ENCODE measurements around the gene JAK3.

Gene JAK3

DNA sequence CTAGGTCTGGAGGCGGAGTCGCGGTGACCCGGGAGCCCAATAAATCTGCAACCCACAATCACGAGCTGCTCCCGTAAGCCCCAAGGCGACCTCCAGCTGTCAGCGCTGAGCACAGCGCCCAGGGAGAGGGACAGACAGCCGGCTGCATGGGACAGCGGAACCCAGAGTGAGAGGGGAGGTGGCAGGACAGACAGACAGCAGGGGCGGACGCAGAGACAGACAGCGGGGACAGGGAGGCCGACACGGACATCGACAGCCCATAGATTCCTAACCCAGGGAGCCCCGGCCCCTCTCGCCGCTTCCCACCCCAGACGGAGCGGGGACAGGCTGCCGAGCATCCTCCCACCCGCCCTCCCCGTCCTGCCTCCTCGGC lies 24.1 kb upstream of the JAK3 start, which contains the start of gene SLC5A5:
TSS of gene SLC5A5 (plus strand) at position 68 of the 373 bp plus-strand sequence. CDS start 375 bp downstream, outside the sequence.
- TF ChIP-seq FOXP2 (optimal IDR thresholded peaks at IDR 0.05; ENCODE audit: borderline replicate concordance, extremely low read depth, extremely low read length, insufficient read depth) (no peak), TAF1 (IDR thresholded peaks at IDR 0.05; ENCODE audit: borderline replicate concordance, insufficient read depth, low read length) (no peak), POLR2AphosphoS5 (IDR thresholded peaks at IDR 0.05; ENCODE audit: low read depth, low read length) (no peak), SIN3A (IDR thresholded peaks at IDR 0.05; ENCODE audit: borderline replicate concordance, insufficient read depth, low read length) (no peak)
- TF ChIP-seq, protein P1, sequence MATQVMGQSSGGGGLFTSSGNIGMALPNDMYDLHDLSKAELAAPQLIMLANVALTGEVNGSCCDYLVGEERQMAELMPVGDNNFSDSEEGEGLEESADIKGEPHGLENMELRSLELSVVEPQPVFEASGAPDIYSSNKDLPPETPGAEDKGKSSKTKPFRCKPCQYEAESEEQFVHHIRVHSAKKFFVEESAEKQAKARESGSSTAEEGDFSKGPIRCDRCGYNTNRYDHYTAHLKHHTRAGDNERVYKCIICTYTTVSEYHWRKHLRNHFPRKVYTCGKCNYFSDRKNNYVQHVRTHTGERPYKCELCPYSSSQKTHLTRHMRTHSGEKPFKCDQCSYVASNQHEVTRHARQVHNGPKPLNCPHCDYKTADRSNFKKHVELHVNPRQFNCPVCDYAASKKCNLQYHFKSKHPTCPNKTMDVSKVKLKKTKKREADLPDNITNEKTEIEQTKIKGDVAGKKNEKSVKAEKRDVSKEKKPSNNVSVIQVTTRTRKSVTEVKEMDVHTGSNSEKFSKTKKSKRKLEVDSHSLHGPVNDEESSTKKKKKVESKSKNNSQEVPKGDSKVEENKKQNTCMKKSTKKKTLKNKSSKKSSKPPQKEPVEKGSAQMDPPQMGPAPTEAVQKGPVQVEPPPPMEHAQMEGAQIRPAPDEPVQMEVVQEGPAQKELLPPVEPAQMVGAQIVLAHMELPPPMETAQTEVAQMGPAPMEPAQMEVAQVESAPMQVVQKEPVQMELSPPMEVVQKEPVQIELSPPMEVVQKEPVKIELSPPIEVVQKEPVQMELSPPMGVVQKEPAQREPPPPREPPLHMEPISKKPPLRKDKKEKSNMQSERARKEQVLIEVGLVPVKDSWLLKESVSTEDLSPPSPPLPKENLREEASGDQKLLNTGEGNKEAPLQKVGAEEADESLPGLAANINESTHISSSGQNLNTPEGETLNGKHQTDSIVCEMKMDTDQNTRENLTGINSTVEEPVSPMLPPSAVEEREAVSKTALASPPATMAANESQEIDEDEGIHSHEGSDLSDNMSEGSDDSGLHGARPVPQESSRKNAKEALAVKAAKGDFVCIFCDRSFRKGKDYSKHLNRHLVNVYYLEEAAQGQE (IDR thresholded peaks at IDR 0.05; ENCODE audit: insufficient read depth in 1 of 2, low read depth in 2 of 2, low read length in 2 of 2): no peak

DNA sequence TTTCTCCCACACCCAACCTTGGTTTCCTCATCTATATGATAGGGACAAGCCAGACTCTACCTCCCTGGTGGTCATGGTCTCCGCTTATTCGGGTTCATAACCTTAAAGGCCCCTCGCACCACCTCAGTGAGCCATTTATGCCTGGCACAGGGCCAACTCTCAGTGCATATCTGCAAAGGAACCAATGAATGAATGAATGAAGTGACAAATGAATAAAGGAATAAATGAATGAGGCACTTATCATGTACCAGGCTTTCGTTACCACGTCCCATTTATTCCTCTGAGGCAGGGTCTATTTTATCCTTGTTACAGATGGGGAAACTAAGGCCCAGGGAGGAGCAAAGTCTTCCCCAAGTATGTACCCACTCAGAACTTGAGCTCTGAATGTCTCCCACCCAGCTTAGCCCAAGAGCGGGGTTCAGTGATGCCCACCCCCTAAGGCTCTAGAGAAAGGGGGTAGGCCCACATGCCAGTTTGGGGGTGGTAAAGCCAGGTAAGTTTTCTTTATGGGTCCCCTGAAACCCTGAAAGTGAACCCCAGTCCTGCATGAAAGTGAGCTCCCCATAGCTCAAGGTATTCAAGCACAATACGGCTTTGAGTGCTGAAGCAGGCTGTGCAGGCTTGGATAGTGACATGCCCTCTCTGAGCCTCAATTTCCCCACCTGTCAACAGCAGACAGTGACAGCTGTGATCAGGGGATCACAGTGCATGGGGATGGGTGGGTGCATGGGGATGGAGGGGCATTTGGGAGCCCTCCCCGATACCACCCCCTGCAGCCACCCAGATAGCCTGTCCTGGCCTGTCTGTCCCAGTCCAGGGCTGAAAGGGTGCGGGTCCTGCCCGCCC lies 23.5 kb upstream of the JAK3 start:
- TF ChIP-seq POLR2AphosphoS5 (IDR thresholded peaks at IDR 0.05; ENCODE audit: low read depth, low read length) (no peak), FOXP2 (optimal IDR thresholded peaks at IDR 0.05; ENCODE audit: borderline replicate concordance, extremely low read depth, extremely low read length, insufficient read depth) (no peak), SIN3A (IDR thresholded peaks at IDR 0.05; ENCODE audit: borderline replicate concordance, insufficient read depth, low read length) (no peak), TAF1 (IDR thresholded peaks at IDR 0.05; ENCODE audit: borderline replicate concordance, insufficient read depth, low read length) (no peak)
- TF ChIP-seq, protein P1 (IDR thresholded peaks at IDR 0.05; ENCODE audit: insufficient read depth in 1 of 2, low read depth in 2 of 2, low read length in 2 of 2): no peak

DNA sequence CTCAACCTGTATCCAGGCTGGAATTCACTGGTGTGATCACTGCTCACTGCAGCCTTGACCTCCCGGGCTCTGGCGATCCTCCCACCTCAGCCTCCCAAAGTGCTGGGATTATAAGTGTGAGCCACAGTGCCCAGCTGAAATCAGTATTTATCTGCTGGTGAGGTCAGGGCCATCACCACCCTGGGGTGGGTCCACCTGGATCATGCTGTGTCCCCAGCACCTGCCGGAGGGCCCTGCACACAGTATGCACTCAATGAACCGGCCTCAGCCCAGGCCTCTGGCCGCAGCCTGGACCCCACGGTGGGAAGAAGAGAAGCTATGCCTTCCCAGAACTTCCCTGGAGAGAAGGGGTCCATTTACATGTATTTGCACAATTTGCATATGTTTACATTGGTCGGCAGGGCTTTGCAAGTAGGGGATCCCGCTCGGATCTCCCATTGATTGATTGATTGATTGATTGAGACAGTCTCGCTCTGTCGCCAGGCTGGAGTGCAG lies 21.4 kb upstream of the JAK3 start:
- TF ChIP-seq FOXP2 (optimal IDR thresholded peaks at IDR 0.05; ENCODE audit: borderline replicate concordance, extremely low read depth, extremely low read length, insufficient read depth): no peak
- TF ChIP-seq TAF1 (IDR thresholded peaks at IDR 0.05; ENCODE audit: borderline replicate concordance, insufficient read depth, low read length): no peak
- TF ChIP-seq POLR2AphosphoS5 (IDR thresholded peaks at IDR 0.05; ENCODE audit: low read depth, low read length): no peak
- TF ChIP-seq SIN3A (IDR thresholded peaks at IDR 0.05; ENCODE audit: borderline replicate concordance, insufficient read depth, low read length): no peak
- TF ChIP-seq, protein P1 (IDR thresholded peaks at IDR 0.05; ENCODE audit: insufficient read depth in 1 of 2, low read depth in 2 of 2, low read length in 2 of 2): no peak

DNA sequence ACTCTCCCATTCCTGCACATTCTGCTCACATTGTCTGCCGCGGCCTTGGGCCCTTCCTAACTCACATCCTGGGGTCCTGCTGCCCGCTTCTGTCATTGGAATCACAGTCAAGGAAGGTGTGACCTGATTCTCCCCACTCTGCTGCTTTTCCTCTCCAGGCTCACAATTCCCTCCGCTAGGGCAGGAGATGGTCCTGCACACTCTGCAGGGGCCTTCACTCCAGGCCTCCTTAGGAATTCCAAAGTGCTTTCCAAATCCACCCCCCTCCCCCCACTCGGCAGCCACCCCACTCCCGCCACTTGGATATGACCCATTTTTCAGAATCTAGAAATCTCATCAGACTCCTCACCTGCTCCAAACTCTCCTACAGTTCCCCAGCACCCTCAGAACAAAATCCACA lies 20.9 kb upstream of the JAK3 start:
- TF ChIP-seq POLR2AphosphoS5 (IDR thresholded peaks at IDR 0.05; ENCODE audit: low read depth, low read length): no peak
- TF ChIP-seq FOXP2 (optimal IDR thresholded peaks at IDR 0.05; ENCODE audit: borderline replicate concordance, extremely low read depth, extremely low read length, insufficient read depth): no peak
- TF ChIP-seq, protein P1 (IDR thresholded peaks at IDR 0.05; ENCODE audit: insufficient read depth in 1 of 2, low read depth in 2 of 2, low read length in 2 of 2): no peak
- TF ChIP-seq SIN3A (IDR thresholded peaks at IDR 0.05; ENCODE audit: borderline replicate concordance, insufficient read depth, low read length): no peak
- no peak for TF ChIP-seq TAF1 (IDR thresholded peaks at IDR 0.05; ENCODE audit: borderline replicate concordance, insufficient read depth, low read length)

Data from PFSK-1 (cell line).